GM12878 (cell line): ENCODE results near the gene NFASC. TPM values are rescaled to one million over a fixed set of nuclear protein-coding genes. Genes with fewer than 3 reads are reported as not detected.

Source experiments
- ATAC-seq: fragments of 200-7000 bp; cut with Tn5 transposase; 3 replicates; pipeline ENCODE4 v1.9.1; 2020; ENCODE audit warnings: mild to moderate bottlenecking, moderate library complexity
- BruUV-seq: library from RNA; stranded (reverse); fragments of 400-500 nt; replicated peaks from 2 replicates; lab custom pipeline; 2021; lab: Mats Ljungman, UMichigan
- CTCF ChIA-PET: fragments of 300-600 bp; sonication (Branson Sonifier 250); formaldehyde crosslinking; extraction: SDS; loops from one replicate; lab custom pipeline; 2021; ENCODE audit warnings: inconsistent platforms; lab: Yijun Ruan, JAX
- POLR2A ChIA-PET: fragments of 350-600 bp; formaldehyde crosslinking; extraction: SDS; loops from one replicate; lab custom pipeline; 2021; ENCODE audit warnings: inconsistent platforms; lab: Charles Lee
- RAD21 ChIA-PET: fragments of 300-600 bp; sonication (Branson Sonifier 250); formaldehyde crosslinking; loops from one replicate; lab custom pipeline; 2023; ENCODE audit warnings: antibody characterized with exemption; ENCODE audit not compliant: unreplicated experiment; lab: Charles Lee
- SMC1A ChIA-PET: fragments of 300-600 bp; sonication (Branson Sonifier 250); formaldehyde crosslinking; loops from one replicate; lab custom pipeline; 2023; ENCODE audit not compliant: unreplicated experiment, uncharacterized antibody; lab: Charles Lee
- DNase-seq: peaks from one replicate; pipeline ENCODE4 v3.0.0-alpha.2; 2011; ENCODE audit warnings: low read depth, low spot score
- FAIRE-seq: peaks from 3 replicates; lab custom pipeline; 2011; peaks lifted over from hg19 to GRCh38; lab: Jason Lieb, UNC
- H2AFZ ChIP-seq: 2 replicates; pipeline ENCODE4 v1.6.0; 2011; ENCODE audit warnings: low read depth, low read length, control low read depth; ENCODE audit not compliant: control insufficient read depth
- H3K27ac ChIP-seq: 2 replicates; pipeline ENCODE4 v1.5.1; 2011; ENCODE audit warnings: control low read depth; ENCODE audit not compliant: control insufficient read depth, insufficient read depth
- H3K27me3 ChIP-seq, 2 experiments: replicated peaks in 1 of 2; 2 replicates each; pipeline versions ENCODE4 v1.6.0 to v1.6.1; 2011; ENCODE audit warnings: low read length in 1 of 2; ENCODE audit not compliant: control insufficient read depth in 2 of 2, insufficient read depth in 2 of 2
- H3K36me3 ChIP-seq, 2 experiments: 2 replicates each; pipeline ENCODE4 v1.5.1; 2011; ENCODE audit warnings: low read length in 1 of 2; ENCODE audit not compliant: control insufficient read depth in 2 of 2, insufficient read depth in 2 of 2
- H3K4me1 ChIP-seq: 2 replicates; pipeline ENCODE4 v1.6.1; 2011; ENCODE audit warnings: mild to moderate bottlenecking, low read length, moderate library complexity, mixed read lengths; ENCODE audit not compliant: control insufficient read depth, insufficient read depth
- H3K4me2 ChIP-seq: 2 replicates; pipeline ENCODE4 v1.6.0; 2011; ENCODE audit warnings: control low read depth; ENCODE audit not compliant: control insufficient read depth, insufficient read depth
- H3K4me3 ChIP-seq: fragments of 200-600 bp; sonication (generic); 2 replicates; pipeline ENCODE4 v1.5.1; 2016
- H3K79me2 ChIP-seq: 2 replicates; pipeline ENCODE4 v1.6.0; 2011; ENCODE audit warnings: low read length; ENCODE audit not compliant: control insufficient read depth, insufficient read depth
- H3K9ac ChIP-seq: 2 replicates; pipeline ENCODE4 v1.8.0; 2011; ENCODE audit warnings: low read length, control low read depth, mixed read lengths; ENCODE audit not compliant: control insufficient read depth, insufficient read depth
- H3K9me3 ChIP-seq: replicated peaks from 3 replicates; pipeline ENCODE4 v1.5.1; 2011; ENCODE audit warnings: mild to moderate bottlenecking, low read length; ENCODE audit not compliant: control insufficient read depth, insufficient read depth
- H4K20me1 ChIP-seq: 2 replicates; pipeline ENCODE4 v1.6.0; 2011; ENCODE audit not compliant: control insufficient read depth, insufficient read depth
- ESRRA ChIP-seq: IDR thresholded peaks from 2 replicates; pipeline ENCODE4 v1.6.1; 2012; ENCODE audit warnings: mild to moderate bottlenecking, low read length, improper control_type of control experiment
- JUND ChIP-seq: IDR thresholded peaks from 2 replicates; pipeline ENCODE4 v1.6.1; 2012; ENCODE audit warnings: low read depth, mild to moderate bottlenecking, low read length, improper control_type of control experiment, moderate library complexity
- MEF2A ChIP-seq: IDR thresholded peaks from 2 replicates; pipeline ENCODE4 v1.6.1; 2011; ENCODE audit warnings: low read depth, mild to moderate bottlenecking, low read length, moderate library complexity; ENCODE audit not compliant: insufficient read depth
- MEF2B ChIP-seq: fragments of 450-650 bp; IDR thresholded peaks from 2 replicates; pipeline ENCODE4 v1.6.1; 2018; ENCODE audit warnings: mild to moderate bottlenecking, moderate library complexity; ENCODE audit not compliant: partially characterized antibody, poor library complexity, severe bottlenecking
- MYB ChIP-seq: fragments of 150-350 bp; IDR thresholded peaks from 2 replicates; pipeline ENCODE4 v1.6.1; 2014; ENCODE audit warnings: mild to moderate bottlenecking, low read depth, low read length, borderline replicate concordance
- PAX5 ChIP-seq: IDR thresholded peaks from 2 replicates; pipeline ENCODE4 v1.6.1; 2011; ENCODE audit warnings: low read depth, low read length, borderline replicate concordance
- POLR2A ChIP-seq: IDR thresholded peaks from 2 replicates; pipeline ENCODE4 v1.6.1; 2011; ENCODE audit warnings: low read depth, mild to moderate bottlenecking, low read length
- SMARCA5 ChIP-seq: fragments of 450-650 bp; IDR thresholded peaks from 2 replicates; pipeline ENCODE4 v1.6.1; 2017; ENCODE audit warnings: mild to moderate bottlenecking
- SUPT20H ChIP-seq: IDR thresholded peaks from 2 replicates; pipeline ENCODE4 v1.6.1; 2011; ENCODE audit warnings: low read depth, mild to moderate bottlenecking, low read length, moderate library complexity, borderline replicate concordance; ENCODE audit not compliant: control insufficient read depth
- WRNIP1 ChIP-seq: IDR thresholded peaks from 2 replicates; pipeline ENCODE4 v1.6.1; 2011; ENCODE audit warnings: low read depth, low read length, improper control_type of control experiment, borderline replicate concordance
- YY1 ChIP-seq: IDR thresholded peaks from 2 replicates; pipeline ENCODE4 v1.6.1; 2011; ENCODE audit warnings: low read depth, mild to moderate bottlenecking, low read length
- ZBED1 ChIP-seq: IDR thresholded peaks from 2 replicates; pipeline ENCODE4 v1.6.1; 2016; ENCODE audit warnings: borderline replicate concordance
- ZNF217 ChIP-seq: fragments of 450-650 bp; IDR thresholded peaks from 2 replicates; pipeline ENCODE4 v1.6.1; 2017; ENCODE audit warnings: antibody characterized with exemption, mild to moderate bottlenecking
- ZSCAN29 ChIP-seq: fragments of 450-650 bp; IDR thresholded peaks from 2 replicates; pipeline ENCODE4 v1.6.1; 2017; ENCODE audit warnings: mild to moderate bottlenecking, moderate library complexity
- WGBS: methylation state at CpG from one replicate; pipeline ENCODE4 v1.1.6; 2016; ENCODE audit warnings: low lambda C conversion rate; ENCODE audit not compliant: insufficient replicate concordance, insufficient coverage; ENCODE audit errors: missing lambda C conversion rate; 5-methylcytosine and 5-hydroxymethylcytosine counted together
- in situ Hi-C: fragments of 300-500 bp; cut with MboI; formaldehyde crosslinking; loops from 9 replicates; pipeline ENCODE4 v1.14.3; 2018; ENCODE audit warnings: mixed read lengths
- intact Hi-C: fragments of 100-400 bp; cut with micrococcal nuclease; formaldehyde crosslinking; loops from one replicate; pipeline ENCODE4 v1.14.2; 2022; ENCODE audit not compliant: unreplicated experiment
- polyA plus RNA-seq, 11 experiments: library from polyadenylated mRNA; depleted of rRNA in 4 of 11; unstranded in 6 of 11; stranded (reverse) in 5 of 11; fragments of >200 nt; fragmentation: Nextera tagmentation in 4 of 11; fragmentation: Illumina TruSeq in 1 of 11; extraction: Ambion mirVana in 4 of 11; extraction: Trizol in 1 of 11; gene quantifications; 1 replicate in 1 of 11; 2 replicates in 10 of 11; pipeline versions ENCODE4 v1.2.1 to v1.2.3, GENCODE V29; 2011 to 2016; ENCODE audit warnings: inconsistent platforms in 2 of 11, missing spikeins in 2 of 11, low read depth in 1 of 11
- total RNA-seq, 4 experiments: library from RNA; depleted of rRNA in 3 of 4; stranded (reverse); fragments of >200 nt in 3 of 4; fragmentation: Illumina TruSeq in 1 of 4; extraction: Trizol in 1 of 4; gene quantifications; 2 replicates each; pipeline versions ENCODE4 v1.2.1 to v1.2.3, GENCODE V29; 2013 to 2021
- TF ChIP-seq, protein P1 (sequence below): fragments of 450-650 bp; formaldehyde crosslinking; IDR thresholded peaks from 2 replicates; pipeline ENCODE4 v1.5.0; 2022; ENCODE audit warnings: mild to moderate bottlenecking, missing genetic modification characterization
- TF ChIP-seq, protein P2 (sequence below): fragments of 450-650 bp; IDR thresholded peaks from 2 replicates; pipeline ENCODE4 v1.6.1; 2016; ENCODE audit warnings: mild to moderate bottlenecking, moderate library complexity, borderline replicate concordance
- TF ChIP-seq, protein P3 (sequence below): IDR thresholded peaks from 2 replicates; pipeline ENCODE4 v1.6.1; 2011; ENCODE audit warnings: low read depth, low read length, improper control_type of control experiment, borderline replicate concordance

Gene NFASC
- total and polyA plus RNA-seq, 10 of the 15 experiments (the other 5 are each of a cell fraction or from before 2014, with no cell fraction given) = 0.04 to 0.31 (median 0.12) TPM; not detected in 4

DNA sequence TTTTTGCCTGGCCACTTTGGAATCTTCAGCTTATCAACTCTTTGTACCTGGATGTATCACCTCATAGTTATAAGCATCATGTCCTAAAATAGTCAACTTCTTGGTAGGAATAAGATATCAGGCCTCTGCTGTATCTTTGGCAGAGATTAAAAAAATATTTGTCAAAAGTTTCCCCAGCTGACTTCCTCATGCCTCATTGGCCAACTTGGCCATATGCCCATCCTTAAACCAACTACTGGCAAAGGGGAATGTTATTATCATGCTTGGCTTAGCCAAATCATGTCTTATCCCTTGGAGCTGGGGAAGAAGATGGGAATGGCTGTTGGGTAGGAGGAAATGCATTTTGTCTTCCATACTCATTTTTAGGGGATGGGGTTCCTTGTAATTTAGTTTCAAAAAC lies 23.4 kb downstream of the NFASC start (continued):
- TF ChIP-seq, protein P1, sequence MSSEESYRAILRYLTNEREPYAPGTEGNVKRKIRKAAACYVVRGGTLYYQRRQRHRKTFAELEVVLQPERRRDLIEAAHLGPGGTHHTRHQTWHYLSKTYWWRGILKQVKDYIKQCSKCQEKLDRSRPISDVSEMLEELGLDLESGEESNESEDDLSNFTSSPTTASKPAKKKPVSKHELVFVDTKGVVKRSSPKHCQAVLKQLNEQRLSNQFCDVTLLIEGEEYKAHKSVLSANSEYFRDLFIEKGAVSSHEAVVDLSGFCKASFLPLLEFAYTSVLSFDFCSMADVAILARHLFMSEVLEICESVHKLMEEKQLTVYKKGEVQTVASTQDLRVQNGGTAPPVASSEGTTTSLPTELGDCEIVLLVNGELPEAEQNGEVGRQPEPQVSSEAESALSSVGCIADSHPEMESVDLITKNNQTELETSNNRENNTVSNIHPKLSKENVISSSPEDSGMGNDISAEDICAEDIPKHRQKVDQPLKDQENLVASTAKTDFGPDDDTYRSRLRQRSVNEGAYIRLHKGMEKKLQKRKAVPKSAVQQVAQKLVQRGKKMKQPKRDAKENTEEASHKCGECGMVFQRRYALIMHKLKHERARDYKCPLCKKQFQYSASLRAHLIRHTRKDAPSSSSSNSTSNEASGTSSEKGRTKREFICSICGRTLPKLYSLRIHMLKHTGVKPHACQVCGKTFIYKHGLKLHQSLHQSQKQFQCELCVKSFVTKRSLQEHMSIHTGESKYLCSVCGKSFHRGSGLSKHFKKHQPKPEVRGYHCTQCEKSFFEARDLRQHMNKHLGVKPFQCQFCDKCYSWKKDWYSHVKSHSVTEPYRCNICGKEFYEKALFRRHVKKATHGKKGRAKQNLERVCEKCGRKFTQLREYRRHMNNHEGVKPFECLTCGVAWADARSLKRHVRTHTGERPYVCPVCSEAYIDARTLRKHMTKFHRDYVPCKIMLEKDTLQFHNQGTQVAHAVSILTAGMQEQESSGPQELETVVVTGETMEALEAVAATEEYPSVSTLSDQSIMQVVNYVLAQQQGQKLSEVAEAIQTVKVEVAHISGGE (CRISPR knock-in tag) = no peak
- TF ChIP-seq MEF2B = no peak
- TF ChIP-seq SMARCA5 = no peak
- TF ChIP-seq ESRRA = no peak
- no peak for TF ChIP-seq YY1
- TF ChIP-seq MEF2A = no peak
- TF ChIP-seq, all 136 proteins: peak for 0

DNA sequence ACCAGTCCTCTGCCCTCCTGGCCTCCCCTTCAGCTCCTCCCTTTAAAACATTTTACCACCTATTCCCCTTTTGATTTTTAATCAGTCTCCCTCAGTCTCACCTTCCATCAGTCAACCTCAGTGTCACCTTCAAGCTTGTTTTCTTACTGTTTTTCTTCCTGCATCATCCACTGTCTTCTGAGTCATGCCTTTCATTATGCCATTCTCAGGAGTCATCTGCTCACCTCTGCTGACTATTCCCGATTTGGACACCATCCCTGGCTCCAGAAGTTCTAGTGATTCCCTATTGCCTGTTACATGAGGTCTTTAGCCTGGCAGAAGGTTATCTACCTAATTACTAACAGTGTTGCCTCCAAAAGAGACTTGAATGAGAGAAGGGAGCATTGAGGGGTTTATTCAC lies 23.9 kb downstream of the NFASC start:
- Histone ChIP-seq H3K4me2 (no peak overlapping the region), H3K4me1 (no peaks in the 10 kb centered on the region), H3K9me3 (no peaks in the 10 kb centered on the region), H3K27ac (no peak overlapping the region), H2AFZ (no peak overlapping the region), H3K9ac (no peak overlapping the region), H3K27me3 (peaks cover 4 to 12% of the 10 kb centered on the region in 2 experiments), H3K36me3 (no peaks in the 10 kb centered on the region), H3K4me3 (no peak overlapping the region), H4K20me1 (no peaks in the 10 kb centered on the region), H3K79me2 (no peaks in the 10 kb centered on the region)
- FAIRE-seq (no peak), DNase-seq (no peak), ATAC-seq (no peak)
- ChIA-PET POLR2A (no interaction called here), CTCF (interaction anchor here (0.9 to 1.2 kb wide), 3 partner anchors 103 to 271 kb away, joined by 3 to 5 read pairs (median 4); no protein-coding TSS in a partner anchor), RAD21 (no interaction called here), SMC1A (no interaction called here)
- in situ Hi-C loops = no loop called here
- intact Hi-C loops = no loop called here
- BruUV-seq = no TSS peak
- 5% methylated on average over 1 of the region's 1 CpG for WGBS
- TF ChIP-seq MYB (no peak), ZBED1 (no peak), ZSCAN29 (no peak), JUND (no peak), POLR2A (no peak), WRNIP1 (no peak), ZNF217 (no peak), PAX5 (no peak), SUPT20H (no peak)
- TF ChIP-seq, protein P2, sequence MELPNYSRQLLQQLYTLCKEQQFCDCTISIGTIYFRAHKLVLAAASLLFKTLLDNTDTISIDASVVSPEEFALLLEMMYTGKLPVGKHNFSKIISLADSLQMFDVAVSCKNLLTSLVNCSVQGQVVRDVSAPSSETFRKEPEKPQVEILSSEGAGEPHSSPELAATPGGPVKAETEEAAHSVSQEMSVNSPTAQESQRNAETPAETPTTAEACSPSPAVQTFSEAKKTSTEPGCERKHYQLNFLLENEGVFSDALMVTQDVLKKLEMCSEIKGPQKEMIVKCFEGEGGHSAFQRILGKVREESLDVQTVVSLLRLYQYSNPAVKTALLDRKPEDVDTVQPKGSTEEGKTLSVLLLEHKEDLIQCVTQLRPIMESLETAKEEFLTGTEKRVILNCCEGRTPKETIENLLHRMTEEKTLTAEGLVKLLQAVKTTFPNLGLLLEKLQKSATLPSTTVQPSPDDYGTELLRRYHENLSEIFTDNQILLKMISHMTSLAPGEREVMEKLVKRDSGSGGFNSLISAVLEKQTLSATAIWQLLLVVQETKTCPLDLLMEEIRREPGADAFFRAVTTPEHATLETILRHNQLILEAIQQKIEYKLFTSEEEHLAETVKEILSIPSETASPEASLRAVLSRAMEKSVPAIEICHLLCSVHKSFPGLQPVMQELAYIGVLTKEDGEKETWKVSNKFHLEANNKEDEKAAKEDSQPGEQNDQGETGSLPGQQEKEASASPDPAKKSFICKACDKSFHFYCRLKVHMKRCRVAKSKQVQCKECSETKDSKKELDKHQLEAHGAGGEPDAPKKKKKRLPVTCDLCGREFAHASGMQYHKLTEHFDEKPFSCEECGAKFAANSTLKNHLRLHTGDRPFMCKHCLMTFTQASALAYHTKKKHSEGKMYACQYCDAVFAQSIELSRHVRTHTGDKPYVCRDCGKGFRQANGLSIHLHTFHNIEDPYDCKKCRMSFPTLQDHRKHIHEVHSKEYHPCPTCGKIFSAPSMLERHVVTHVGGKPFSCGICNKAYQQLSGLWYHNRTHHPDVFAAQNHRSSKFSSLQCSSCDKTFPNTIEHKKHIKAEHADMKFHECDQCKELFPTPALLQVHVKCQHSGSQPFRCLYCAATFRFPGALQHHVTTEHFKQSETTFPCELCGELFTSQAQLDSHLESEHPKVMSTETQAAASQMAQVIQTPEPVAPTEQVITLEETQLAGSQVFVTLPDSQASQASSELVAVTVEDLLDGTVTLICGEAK = no peak
- TF ChIP-seq, protein P3, sequence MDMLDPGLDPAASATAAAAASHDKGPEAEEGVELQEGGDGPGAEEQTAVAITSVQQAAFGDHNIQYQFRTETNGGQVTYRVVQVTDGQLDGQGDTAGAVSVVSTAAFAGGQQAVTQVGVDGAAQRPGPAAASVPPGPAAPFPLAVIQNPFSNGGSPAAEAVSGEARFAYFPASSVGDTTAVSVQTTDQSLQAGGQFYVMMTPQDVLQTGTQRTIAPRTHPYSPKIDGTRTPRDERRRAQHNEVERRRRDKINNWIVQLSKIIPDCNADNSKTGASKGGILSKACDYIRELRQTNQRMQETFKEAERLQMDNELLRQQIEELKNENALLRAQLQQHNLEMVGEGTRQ = no peak
